HCT116 (cell line): ENCODE data around the gene SAV1. TPM values are rescaled to one million over a fixed set of nuclear protein-coding genes. Genes with fewer than 3 reads are reported as not detected.

Experiments
- ATAC-seq: fragments of 200-7000 bp; cut with Tn5 transposase; 2 replicates; pipeline ENCODE4 v1.9.1; 2020; ENCODE audit warnings: mild to moderate bottlenecking, moderate library complexity
- BruUV-seq: library from RNA; stranded (reverse); fragments of 400-500 nt; replicated peaks from 2 replicates; lab custom pipeline; 2021; lab: Mats Ljungman, UMichigan
- CTCF ChIA-PET: fragments of 300-600 bp; sonication (Branson Sonifier 250); formaldehyde crosslinking; loops from one replicate; lab custom pipeline; 2021; ENCODE audit warnings: antibody characterized with exemption; lab: Charles Lee
- POLR2A ChIA-PET: fragments of 300-600, 350-600 bp; sonication (Branson Sonifier 250); formaldehyde crosslinking; loops from one replicate; lab custom pipeline; 2021; ENCODE audit warnings: antibody characterized with exemption; lab: Charles Lee
- RAD21 ChIA-PET, 2 experiments: fragments of 300-600 bp; sonication (Branson Sonifier 250); formaldehyde crosslinking; loops; one replicate each; lab custom pipeline; 2023; ENCODE audit warnings: low total read pairs in 2 of 2; ENCODE audit not compliant: uncharacterized antibody in 2 of 2, unreplicated experiment in 2 of 2, low non-redundant PET in 1 of 2; lab: Charles Lee
- DNase-seq: peaks from one replicate; pipeline ENCODE4 v3.0.0-alpha.2; 2010; ENCODE audit warnings: low read depth, low spot score
- H2AFZ ChIP-seq: fragments of 200-600 bp; shearing (Covaris generic), sonication (generic); 2 replicates; pipeline ENCODE4 v1.6.1; 2017; ENCODE audit warnings: low read depth, mixed run types, mixed read lengths, antibody characterized with exemption, low read length; ENCODE audit not compliant: poor library complexity, severe bottlenecking
- H3K27ac ChIP-seq: 2 replicates; pipeline ENCODE4 v1.5.1; 2012; ENCODE audit warnings: low read depth, low read length
- H3K27me3 ChIP-seq: fragments of 200-600 bp; sonication (generic); 2 replicates; pipeline ENCODE4 v1.6.1; 2016; ENCODE audit warnings: mixed run types, low read length, mixed read lengths; ENCODE audit not compliant: insufficient read depth
- H3K36me3 ChIP-seq, 2 experiments: fragments of 200-500 bp in 1 of 2; fragments of 200-600 bp in 1 of 2; sonication (Bioruptor generic) in 1 of 2; sonication (generic) in 1 of 2; 2 replicates each; pipeline versions ENCODE4 v1.5.1 to v1.6.1; 2014 to 2016; ENCODE audit warnings: low read length in 2 of 2, inconsistent platforms in 1 of 2, mixed read lengths in 1 of 2, mixed run types in 1 of 2; ENCODE audit not compliant: insufficient read depth in 2 of 2, control insufficient read depth in 1 of 2
- H3K4me1 ChIP-seq, 2 experiments: fragments of 200-600 bp in 1 of 2; sonication (generic) in 1 of 2; 2 replicates each; pipeline versions ENCODE4 v1.5.1 to v1.6.1; 2012 to 2017; ENCODE audit warnings: low read length in 2 of 2, inconsistent platforms in 1 of 2, mild to moderate bottlenecking in 1 of 2, mixed read lengths in 1 of 2, mixed run types in 1 of 2, moderate library complexity in 1 of 2; ENCODE audit not compliant: insufficient read depth in 2 of 2, control insufficient read depth in 1 of 2
- H3K4me2 ChIP-seq: fragments of 200-600 bp; sonication (generic); 2 replicates; pipeline ENCODE4 v1.6.1; 2017; ENCODE audit warnings: mixed run types, low read length, mixed read lengths
- H3K4me3 ChIP-seq, 2 experiments: fragments of 200-600 bp in 1 of 2; sonication (generic) in 1 of 2; replicated peaks in 1 of 2; 2 replicates each; pipeline ENCODE4 v1.5.1; 2011 to 2016; ENCODE audit warnings: low read length in 2 of 2, control low read depth in 1 of 2, low read depth in 1 of 2, mild to moderate bottlenecking in 1 of 2, mixed read lengths in 1 of 2, mixed run types in 1 of 2
- H3K79me2 ChIP-seq: fragments of 200-600 bp; sonication (generic); 2 replicates; pipeline ENCODE4 v1.6.1; 2017; ENCODE audit warnings: mild to moderate bottlenecking, mixed run types, low read length, moderate library complexity, mixed read lengths; ENCODE audit not compliant: insufficient read depth
- H3K9ac ChIP-seq: fragments of 200-600 bp; sonication (generic); 2 replicates; pipeline ENCODE4 v1.6.1; 2016; ENCODE audit warnings: low read length, mixed read lengths
- H3K9me2 ChIP-seq: fragments of 200-600 bp; sonication (generic), shearing (Covaris generic); 2 replicates; pipeline ENCODE4 v1.6.1; 2017; ENCODE audit warnings: mixed run types, mild to moderate bottlenecking, moderate library complexity; ENCODE audit not compliant: insufficient read depth
- H3K9me3 ChIP-seq, 2 experiments: fragments of 200-500 bp in 1 of 2; fragments of 200-600 bp in 1 of 2; sonication (Bioruptor generic) in 1 of 2; sonication (generic) in 1 of 2; 2 replicates each; pipeline ENCODE4 v1.6.1; 2014 to 2017; ENCODE audit warnings: low read length in 2 of 2, mixed read lengths in 2 of 2, inconsistent platforms in 1 of 2, low read depth in 1 of 2, mild to moderate bottlenecking in 1 of 2, mixed run types in 1 of 2, moderate library complexity in 1 of 2; ENCODE audit not compliant: control insufficient read depth in 1 of 2, insufficient read depth in 1 of 2
- H4K20me1 ChIP-seq: fragments of 200-600 bp; sonication (generic), shearing (Covaris generic); 2 replicates; pipeline ENCODE4 v1.6.1; 2017; ENCODE audit warnings: mixed run types, mild to moderate bottlenecking, moderate library complexity; ENCODE audit not compliant: insufficient read depth
- EGR1 ChIP-seq: IDR thresholded peaks from 2 replicates; pipeline ENCODE4 v1.6.1; 2012; ENCODE audit warnings: low read depth
- EZH2 ChIP-seq: fragments of 200-600 bp; sonication (generic); IDR thresholded peaks from 2 replicates; pipeline ENCODE4 v1.6.1; 2017; ENCODE audit warnings: antibody characterized with exemption, mixed run types
- FOSL1 ChIP-seq: IDR thresholded peaks from 2 replicates; pipeline ENCODE4 v1.6.1; 2012; ENCODE audit warnings: low read depth
- POLR2A ChIP-seq: IDR thresholded peaks from 2 replicates; pipeline ENCODE4 v1.7.0; 2011; ENCODE audit warnings: borderline replicate concordance; ENCODE audit not compliant: insufficient read depth, insufficient read length; ENCODE audit errors: extremely low read depth
- RAD21 ChIP-seq: IDR thresholded peaks from 2 replicates; pipeline ENCODE4 v1.6.1; 2012; ENCODE audit warnings: low read depth, mild to moderate bottlenecking
- SIN3A ChIP-seq: IDR thresholded peaks from 2 replicates; pipeline ENCODE4 v1.6.1; 2012; ENCODE audit warnings: low read depth
- SP1 ChIP-seq: IDR thresholded peaks from 2 replicates; pipeline ENCODE4 v1.6.1; 2012; ENCODE audit warnings: low read depth
- TCF7L2 ChIP-seq: IDR thresholded peaks from 2 replicates; pipeline ENCODE4 v1.7.0; 2011; ENCODE audit warnings: borderline replicate concordance, inconsistent platforms; ENCODE audit not compliant: insufficient read depth, insufficient read length; ENCODE audit errors: extremely low read depth
- ZFX ChIP-seq: fragments of 450-650 bp; IDR thresholded peaks from 2 replicates; pipeline ENCODE4 v1.6.1; 2017
- intact Hi-C: fragments of 100-400 bp; cut with micrococcal nuclease; formaldehyde crosslinking; loops from 2 replicates; pipeline ENCODE4 v1.10.0; 2022
- total RNA-seq: library from RNA; stranded (reverse); gene quantifications from one replicate; pipeline ENCODE4 v1.2.1, GENCODE V29; 2021; ENCODE audit not compliant: unreplicated experiment
- TF ChIP-seq, protein P1 (sequence below): IDR thresholded peaks from 2 replicates; pipeline ENCODE4 v1.6.1; 2012; ENCODE audit warnings: low read depth
- TF ChIP-seq, protein P2 (sequence below), 3 experiments: fragments of 200-600 bp in 1 of 3; sonication (generic) in 1 of 3; IDR thresholded peaks in 2 of 3; conservative IDR thresholded peaks in 1 of 3; 2 replicates each; pipeline ENCODE4 v1.5.1; 2012 to 2017; ENCODE audit warnings: low read depth in 2 of 3, low read length in 2 of 3, antibody characterized with exemption in 1 of 3, borderline replicate concordance in 1 of 3, control low read depth in 1 of 3, mild to moderate bottlenecking in 1 of 3, mixed read lengths in 1 of 3, mixed run types in 1 of 3, moderate library complexity in 1 of 3; ENCODE audit not compliant: insufficient read depth in 1 of 3
- TF ChIP-seq, protein P3 (sequence below): IDR thresholded peaks from 2 replicates; pipeline ENCODE4 v1.6.1; 2012

The SAV1 gene
- total RNA-seq, 1 experiment from 2014 or later, result 38.0 TPM

DNA sequence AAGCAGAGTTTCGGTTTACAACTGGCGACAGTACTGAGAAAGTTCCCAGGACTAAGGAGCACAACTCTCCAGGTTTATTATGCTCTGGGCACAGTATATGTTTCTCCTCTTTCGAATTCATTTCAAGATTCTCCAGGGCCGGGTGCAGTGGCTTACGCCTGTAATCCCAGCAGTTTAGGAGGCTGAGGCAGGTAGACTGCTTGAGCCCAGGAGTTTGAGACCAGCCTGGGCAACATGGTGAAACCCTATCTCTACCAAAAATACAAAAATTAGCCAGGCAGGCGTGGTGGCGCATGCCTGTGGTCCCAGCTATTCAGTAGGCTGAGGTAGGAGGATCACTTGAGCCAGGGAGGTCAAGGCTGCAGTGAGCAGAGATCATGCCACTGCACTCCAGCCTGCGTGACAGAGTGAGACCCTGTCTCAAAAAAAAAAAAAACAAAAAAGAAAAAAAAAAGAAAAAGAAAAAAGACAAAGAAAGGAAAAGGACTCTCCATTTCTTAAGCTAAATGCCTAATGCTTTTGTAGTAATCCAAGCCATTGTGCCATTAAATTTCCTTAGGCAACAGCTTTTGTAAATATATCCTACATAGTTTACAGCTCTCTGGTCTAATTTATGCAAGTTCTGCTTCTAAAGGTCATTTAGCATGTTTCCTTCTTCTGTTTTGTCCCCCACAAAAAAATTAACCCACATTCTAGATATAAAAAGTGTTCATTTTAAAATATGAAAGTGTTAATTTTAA is 73.4 kb downstream of the SAV1 start:
- ATAC-seq, result no peak
- ChIA-PET CTCF (interaction anchor here (0.7 kb wide), 1 partner anchor 179 kb away, joined by 3 read pairs; no protein-coding TSS in a partner anchor), RAD21 (interaction anchor here in 1 of 2 experiments (0.6 kb wide), 1 partner anchor 16 kb away, joined by 5 read pairs; no protein-coding TSS in a partner anchor), POLR2A (no interaction called here)
- TF ChIP-seq, protein P1, sequence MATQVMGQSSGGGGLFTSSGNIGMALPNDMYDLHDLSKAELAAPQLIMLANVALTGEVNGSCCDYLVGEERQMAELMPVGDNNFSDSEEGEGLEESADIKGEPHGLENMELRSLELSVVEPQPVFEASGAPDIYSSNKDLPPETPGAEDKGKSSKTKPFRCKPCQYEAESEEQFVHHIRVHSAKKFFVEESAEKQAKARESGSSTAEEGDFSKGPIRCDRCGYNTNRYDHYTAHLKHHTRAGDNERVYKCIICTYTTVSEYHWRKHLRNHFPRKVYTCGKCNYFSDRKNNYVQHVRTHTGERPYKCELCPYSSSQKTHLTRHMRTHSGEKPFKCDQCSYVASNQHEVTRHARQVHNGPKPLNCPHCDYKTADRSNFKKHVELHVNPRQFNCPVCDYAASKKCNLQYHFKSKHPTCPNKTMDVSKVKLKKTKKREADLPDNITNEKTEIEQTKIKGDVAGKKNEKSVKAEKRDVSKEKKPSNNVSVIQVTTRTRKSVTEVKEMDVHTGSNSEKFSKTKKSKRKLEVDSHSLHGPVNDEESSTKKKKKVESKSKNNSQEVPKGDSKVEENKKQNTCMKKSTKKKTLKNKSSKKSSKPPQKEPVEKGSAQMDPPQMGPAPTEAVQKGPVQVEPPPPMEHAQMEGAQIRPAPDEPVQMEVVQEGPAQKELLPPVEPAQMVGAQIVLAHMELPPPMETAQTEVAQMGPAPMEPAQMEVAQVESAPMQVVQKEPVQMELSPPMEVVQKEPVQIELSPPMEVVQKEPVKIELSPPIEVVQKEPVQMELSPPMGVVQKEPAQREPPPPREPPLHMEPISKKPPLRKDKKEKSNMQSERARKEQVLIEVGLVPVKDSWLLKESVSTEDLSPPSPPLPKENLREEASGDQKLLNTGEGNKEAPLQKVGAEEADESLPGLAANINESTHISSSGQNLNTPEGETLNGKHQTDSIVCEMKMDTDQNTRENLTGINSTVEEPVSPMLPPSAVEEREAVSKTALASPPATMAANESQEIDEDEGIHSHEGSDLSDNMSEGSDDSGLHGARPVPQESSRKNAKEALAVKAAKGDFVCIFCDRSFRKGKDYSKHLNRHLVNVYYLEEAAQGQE, result no peak
- TF ChIP-seq POLR2A, result no peak
- TF ChIP-seq EZH2, result no peak
- TF ChIP-seq SIN3A, result no peak
- no peak for TF ChIP-seq EGR1
- H3K9ac ChIP-seq, result no peak overlapping the region
- H3K4me3 ChIP-seq, result no peak overlapping the region
- H3K4me1 ChIP-seq, result peaks cover 0 to 3% of the 10 kb centered on the region in 2 experiments; a peak in 1 of 4 replicates
- no peak overlapping the region for H2AFZ ChIP-seq
- H3K36me3 ChIP-seq, result no peaks in the 10 kb centered on the region
- H3K27ac ChIP-seq, result no peak overlapping the region
- no peaks in the 10 kb centered on the region for H3K9me3 ChIP-seq
- no peak for DNase-seq
- no peaks in the 10 kb centered on the region for H3K27me3 ChIP-seq
- H3K79me2 ChIP-seq, result no peaks in the 10 kb centered on the region
- no peak overlapping the region for H3K4me2 ChIP-seq
- H4K20me1 ChIP-seq, result no peaks in the 10 kb centered on the region
- intact Hi-C loops, result no loop called here
- no peaks in the 10 kb centered on the region for H3K9me2 ChIP-seq
- BruUV-seq, result no TSS peak

DNA sequence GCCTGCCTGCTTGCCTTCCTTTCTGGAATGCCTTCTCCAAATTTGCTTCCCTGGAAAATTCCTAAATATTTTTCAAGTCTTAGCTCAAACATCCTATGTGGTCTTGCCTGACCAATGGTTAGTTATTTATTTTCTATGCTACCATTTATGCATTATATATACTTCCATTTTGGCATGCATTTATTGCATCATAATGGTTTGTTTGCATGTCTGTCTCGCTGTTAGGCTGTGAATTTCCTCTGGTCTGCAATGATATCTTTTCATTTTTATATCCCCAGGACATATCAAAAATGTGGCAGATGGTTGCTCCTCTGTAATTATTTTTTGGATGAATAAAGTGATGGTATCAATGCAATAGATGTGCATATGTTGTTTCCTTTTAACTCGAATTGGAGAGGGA is 77.6 kb downstream of the SAV1 start:
- H3K4me2 ChIP-seq, result no peak overlapping the region
- H3K9me2 ChIP-seq, result no peaks in the 10 kb centered on the region
- no peaks in the 10 kb centered on the region for H3K4me1 ChIP-seq
- H3K9ac ChIP-seq, result no peak overlapping the region
- TF ChIP-seq, protein P2, sequence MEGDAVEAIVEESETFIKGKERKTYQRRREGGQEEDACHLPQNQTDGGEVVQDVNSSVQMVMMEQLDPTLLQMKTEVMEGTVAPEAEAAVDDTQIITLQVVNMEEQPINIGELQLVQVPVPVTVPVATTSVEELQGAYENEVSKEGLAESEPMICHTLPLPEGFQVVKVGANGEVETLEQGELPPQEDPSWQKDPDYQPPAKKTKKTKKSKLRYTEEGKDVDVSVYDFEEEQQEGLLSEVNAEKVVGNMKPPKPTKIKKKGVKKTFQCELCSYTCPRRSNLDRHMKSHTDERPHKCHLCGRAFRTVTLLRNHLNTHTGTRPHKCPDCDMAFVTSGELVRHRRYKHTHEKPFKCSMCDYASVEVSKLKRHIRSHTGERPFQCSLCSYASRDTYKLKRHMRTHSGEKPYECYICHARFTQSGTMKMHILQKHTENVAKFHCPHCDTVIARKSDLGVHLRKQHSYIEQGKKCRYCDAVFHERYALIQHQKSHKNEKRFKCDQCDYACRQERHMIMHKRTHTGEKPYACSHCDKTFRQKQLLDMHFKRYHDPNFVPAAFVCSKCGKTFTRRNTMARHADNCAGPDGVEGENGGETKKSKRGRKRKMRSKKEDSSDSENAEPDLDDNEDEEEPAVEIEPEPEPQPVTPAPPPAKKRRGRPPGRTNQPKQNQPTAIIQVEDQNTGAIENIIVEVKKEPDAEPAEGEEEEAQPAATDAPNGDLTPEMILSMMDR (IDR thresholded peaks at IDR 0.05 in 2 of 3, conservative IDR thresholded peaks at IDR 0.05 in 1 of 3; ENCODE audit: borderline replicate concordance in 1 of 3, insufficient read depth in 1 of 3, low read depth in 2 of 3, low read length in 2 of 3), result no peak
- TF ChIP-seq TCF7L2 (no peak), ZFX (no peak), RAD21 (no peak), SP1 (no peak), FOSL1 (no peak), SIN3A (no peak)
- TF ChIP-seq, protein P3, sequence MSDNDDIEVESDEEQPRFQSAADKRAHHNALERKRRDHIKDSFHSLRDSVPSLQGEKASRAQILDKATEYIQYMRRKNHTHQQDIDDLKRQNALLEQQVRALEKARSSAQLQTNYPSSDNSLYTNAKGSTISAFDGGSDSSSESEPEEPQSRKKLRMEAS, result no peak
- H3K27me3 ChIP-seq, result no peaks in the 10 kb centered on the region
- RAD21 ChIA-PET, result no interaction called here
- CTCF ChIA-PET, result interaction anchor here (1.3 kb wide), 1 partner anchor 10 kb away, joined by 3 read pairs; no protein-coding TSS in a partner anchor
- no peaks in the 10 kb centered on the region for H3K36me3 ChIP-seq
- no TSS peak for BruUV-seq
- H4K20me1 ChIP-seq, result no peaks in the 10 kb centered on the region
- POLR2A ChIA-PET, result no interaction called here
- ATAC-seq, result no peak
- H3K27ac ChIP-seq, result no peak overlapping the region
- DNase-seq, result no peak
- no peaks in the 10 kb centered on the region for H3K79me2 ChIP-seq
- no peak overlapping the region for H2AFZ ChIP-seq
- H3K9me3 ChIP-seq, result no peaks in the 10 kb centered on the region
- intact Hi-C loops, result no loop called here
- H3K4me3 ChIP-seq, result no peak overlapping the region
